Measurements from ENCODE around the gene UCHL3. TPM values are rescaled to one million over a fixed set of nuclear protein-coding genes. Genes with fewer than 3 reads are reported as not detected.
A peak's percentile ranks its signal among the peaks of the same experiment; 100 is the strongest.

UCHL3 gene
- total RNA-seq, 4 donors from 2014 or later: 1.4 to 19.2 (median 11.0) TPM

- no peak overlapping the region for H3K4me3 ChIP-seq
- no peak overlapping the region for H3K27ac ChIP-seq
- no peak for TF ChIP-seq CTCF (IDR thresholded peaks at IDR 0.05)
- no peak for TF ChIP-seq EP300 (IDR thresholded peaks at IDR 0.05)
- TF ChIP-seq POLR2A (IDR thresholded peaks at IDR 0.05): no peak
- no peaks in the 10 kb centered on the region for H3K27me3 ChIP-seq
- WGBS, 2 donors: 96 to 98% methylated on average over 22 to 28 of the region's 30 CpGs
- H3K4me1 ChIP-seq: no peaks in the 10 kb centered on the region
- no peak for DNase-seq (ENCODE audit: low spot score in 2 of 2)
- H3K36me3 ChIP-seq: no peaks in the 10 kb centered on the region
- H3K9me3 ChIP-seq: peaks cover 0 to 8% (median 0%) of the 10 kb centered on the region in 4 donors
Observed at GRCh38 chr13:75518439-75519088, 31.0 kb upstream of the UCHL3 start.

GRCh38 chr13:75521956-75522355, 27.6 kb upstream of the UCHL3 start:
- no peaks in the 10 kb centered on the region for H3K27me3 ChIP-seq
- H3K4me1 ChIP-seq: no peaks in the 10 kb centered on the region
- H3K27ac ChIP-seq: no peak overlapping the region
- WGBS, 2 donors: 79 to 88% methylated on average over 3 of the region's 3 CpGs
- H3K4me3 ChIP-seq: no peak overlapping the region
- DNase-seq (ENCODE audit: low spot score in 2 of 2): no peak
- peaks cover 0 to 18% (median 0%) of the 10 kb centered on the region in 3 donors for H3K36me3 ChIP-seq
- H3K9me3 ChIP-seq: peaks cover 0 to 8% (median 0%) of the 10 kb centered on the region in 4 donors
- no peak for TF ChIP-seq EP300 (IDR thresholded peaks at IDR 0.05)
- TF ChIP-seq POLR2A (IDR thresholded peaks at IDR 0.05): no peak
- TF ChIP-seq CTCF (IDR thresholded peaks at IDR 0.05): no peak

GRCh38 chr13:75530549-75530961, 19.0 kb upstream of the UCHL3 start:
- H3K36me3 ChIP-seq: peaks cover 0 to 38% (median 0%) of the 10 kb centered on the region in 3 donors
- no peak overlapping the region for H3K27ac ChIP-seq
- peaks cover 0 to 4% (median 0%) of the 10 kb centered on the region in 4 donors for H3K4me1 ChIP-seq
- DNase-seq (ENCODE audit: low spot score in 2 of 2): no peak
- no peaks in the 10 kb centered on the region for H3K9me3 ChIP-seq
- no peak for TF ChIP-seq EP300 (IDR thresholded peaks at IDR 0.05)
- TF ChIP-seq CTCF (IDR thresholded peaks at IDR 0.05): no peak
- H3K4me3 ChIP-seq: no peak overlapping the region
- H3K27me3 ChIP-seq: no peaks in the 10 kb centered on the region

GRCh38 chr13:75533861-75534260, 15.7 kb upstream of the UCHL3 start:
- Histone ChIP-seq H3K4me3 (no peak overlapping the region), H3K27ac (no peak overlapping the region), H3K4me1 (peaks cover 0 to 23% (median 8%) of the 10 kb centered on the region in 4 donors), H3K36me3 (peaks cover 0 to 17% (median 0%) of the 10 kb centered on the region in 3 donors), H3K9me3 (no peaks in the 10 kb centered on the region), H3K27me3 (no peaks in the 10 kb centered on the region)
- no peak for DNase-seq (ENCODE audit: low spot score in 2 of 2)
- 89 to 95% methylated on average over 1 of the region's 1 CpG for WGBS, 2 donors
- TF ChIP-seq CTCF (IDR thresholded peaks at IDR 0.05): no peak
- TF ChIP-seq POLR2A (IDR thresholded peaks at IDR 0.05): no peak
- TF ChIP-seq EP300 (IDR thresholded peaks at IDR 0.05): no peak

- H3K4me1 ChIP-seq: peaks cover 0 to 23% (median 8%) of the 10 kb centered on the region in 4 donors
- H3K27me3 ChIP-seq: no peaks in the 10 kb centered on the region
- H3K9me3 ChIP-seq: no peaks in the 10 kb centered on the region
- TF ChIP-seq POLR2A (IDR thresholded peaks at IDR 0.05) (no peak), EP300 (IDR thresholded peaks at IDR 0.05) (peak; percentile 72 to 75), CTCF (IDR thresholded peaks at IDR 0.05) (peak; percentile 68 to 88 (median 76))
- peak; percentile 33 to 46 for DNase-seq (ENCODE audit: low spot score in 2 of 2)
- peaks cover 0 to 8% (median 0%) of the 10 kb centered on the region in 3 donors for H3K36me3 ChIP-seq
- peak within 1 kb of the TSS; percentile 67 to 86 (median 79) for H3K27ac ChIP-seq
- peak within 1 kb of the TSS; percentile 64 to 83 (median 75) for H3K4me3 ChIP-seq
- 0 to 1% methylated on average over 51 of the region's 51 CpGs for WGBS, 2 donors
Observed at GRCh38 chr13:75537401-75538365, 11.9 kb upstream of the UCHL3 start, which contains the start of gene COMMD6. Gene COMMD6 (minus strand): TSS chr13:75537841. CDS start chr13:75537805, 36 bp downstream.

All from tibial nerve (tissue), 4 donors.